B cell (primary cell): ENCODE results near the gene PIGM. TPM values are rescaled to one million over a fixed set of nuclear protein-coding genes. Genes with fewer than 3 reads are reported as not detected.

Experiments used
- ATAC-seq: fragments of 200-7000 bp; cut with Tn5 transposase; one replicate; pipeline ENCODE4 v1.10.0; 2021; ENCODE audit warnings: low read depth, mild to moderate bottlenecking, moderate number of reproducible peaks, moderate library complexity
- CTCF ChIA-PET: fragments of 350-600 bp; sonication (Branson Sonifier 250); formaldehyde crosslinking; loops from one replicate; lab custom pipeline; 2021; ENCODE audit warnings: antibody characterized with exemption, inconsistent platforms; lab: Charles Lee
- POLR2A ChIA-PET: fragments of 350-600 bp; sonication (Branson Sonifier 250); formaldehyde crosslinking; loops from one replicate; lab custom pipeline; 2021; ENCODE audit warnings: antibody characterized with exemption; lab: Charles Lee
- DNase-seq: peaks from one replicate; pipeline ENCODE4 v3.0.0; 2013
- H2AFZ ChIP-seq: 2 replicates; pipeline ENCODE4 v1.6.1; 2012; ENCODE audit warnings: mild to moderate bottlenecking, low read depth, low read length; ENCODE audit not compliant: insufficient read depth, poor library complexity, severe bottlenecking
- H3K27ac ChIP-seq, 2 donors: 1 replicate in 1 of 2; 2 replicates in 1 of 2; pipeline ENCODE4 v1.5.1; 2012 to 2013; ENCODE audit warnings: low read length in 2 of 2, mild to moderate bottlenecking in 2 of 2, moderate library complexity in 1 of 2
- H3K27me3 ChIP-seq, 4 experiments: fragments of 200-600 bp in 1 of 4; sonication (generic) in 1 of 4; replicated peaks in 1 of 4; 1 replicate in 2 of 4; 2 replicates in 2 of 4; pipeline versions ENCODE4 v1.6.1 to v1.7.0; 2013 to 2016; ENCODE audit warnings: low read length in 3 of 4, mild to moderate bottlenecking in 2 of 4, mixed read lengths in 1 of 4, moderate library complexity in 1 of 4; ENCODE audit not compliant: insufficient read depth in 4 of 4, control insufficient read depth in 3 of 4; ENCODE audit errors: control extremely low read depth in 1 of 4
- H3K36me3 ChIP-seq, 2 experiments: replicated peaks in 1 of 2; 1 replicate in 1 of 2; 2 replicates in 1 of 2; pipeline versions ENCODE4 v1.6.1 to v1.7.1; 2013; ENCODE audit warnings: low read length in 1 of 2; ENCODE audit not compliant: insufficient read depth in 2 of 2, control insufficient read depth in 1 of 2; ENCODE audit errors: control extremely low read depth in 1 of 2, extremely low read depth in 1 of 2
- H3K4me1 ChIP-seq, 2 donors: fragments of 200-600 bp in 1 of 2; sonication (generic) in 1 of 2; 1 replicate in 1 of 2; 2 replicates in 1 of 2; pipeline versions ENCODE4 v1.5.1 to v1.6.1; 2013 to 2017; ENCODE audit warnings: low read length in 2 of 2; ENCODE audit not compliant: control insufficient read depth in 2 of 2, insufficient read depth in 2 of 2
- H3K4me2 ChIP-seq: replicated peaks from 2 replicates; pipeline ENCODE3; 2012; ENCODE audit warnings: mild to moderate bottlenecking, low read depth, low read length; ENCODE audit not compliant: poor library complexity, severe bottlenecking
- H3K4me3 ChIP-seq, 5 experiments: fragments of 200-600 bp in 1 of 5; sonication (generic) in 1 of 5; 1 replicate in 3 of 5; 2 replicates in 2 of 5; pipeline versions ENCODE4 v1.5.1 to v1.7.0; 2011 to 2016; ENCODE audit warnings: low read length in 4 of 5, mild to moderate bottlenecking in 4 of 5, low read depth in 2 of 5, control low read depth in 1 of 5, moderate library complexity in 1 of 5; ENCODE audit not compliant: insufficient read depth in 1 of 5; ENCODE audit errors: control extremely low read depth in 1 of 5, extremely low read depth in 1 of 5
- H3K79me2 ChIP-seq: fragments of 200-600 bp; sonication (generic); one replicate; pipeline ENCODE4 v1.6.0; 2016; ENCODE audit warnings: low read length; ENCODE audit not compliant: control insufficient read depth, insufficient read depth
- H3K9ac ChIP-seq: fragments of 200-600 bp; sonication (generic); 2 replicates; pipeline ENCODE4 v1.6.1; 2017; ENCODE audit warnings: mild to moderate bottlenecking, low read length, moderate library complexity
- H3K9me3 ChIP-seq, 3 donors: one replicate each; pipeline versions ENCODE4 v1.6.1 to v1.7.1; 2013; ENCODE audit warnings: low read length in 2 of 3; ENCODE audit not compliant: control insufficient read depth in 2 of 3, insufficient read depth in 1 of 3; ENCODE audit errors: control extremely low read depth in 1 of 3
- H4K20me1 ChIP-seq: 2 replicates; pipeline ENCODE4 v1.6.0; 2012; ENCODE audit warnings: mild to moderate bottlenecking, low read length; ENCODE audit not compliant: insufficient read depth, control insufficient read depth, poor library complexity, severe bottlenecking
- H3K27ac Mint-ChIP-seq: one replicate; pipeline ENCODE4 v1.8.0; 2021; ENCODE audit warnings: mixed read lengths
- H3K27me3 Mint-ChIP-seq: one replicate; pipeline ENCODE4 v1.8.0; 2021; ENCODE audit warnings: mixed read lengths
- H3K4me1 Mint-ChIP-seq: one replicate; pipeline ENCODE4 v1.8.0; 2021; ENCODE audit warnings: mixed read lengths
- H3K4me3 Mint-ChIP-seq: one replicate; pipeline ENCODE4 v1.8.0; 2021; ENCODE audit warnings: mixed read lengths
- H3K9me3 Mint-ChIP-seq: one replicate; pipeline ENCODE4 v1.8.0; 2022; ENCODE audit warnings: mixed read lengths; ENCODE audit not compliant: insufficient read depth
- EZH2 ChIP-seq: IDR thresholded peaks from 2 replicates; pipeline ENCODE4 v1.6.1; 2012; ENCODE audit warnings: borderline replicate concordance, low read depth, mild to moderate bottlenecking, moderate library complexity, low read length; ENCODE audit not compliant: insufficient read depth, poor library complexity, severe bottlenecking
- WGBS: methylation state at CpG from one replicate; pipeline ENCODE4 v1.1.5; 2013; ENCODE audit warnings: missing lambda C conversion rate; ENCODE audit not compliant: insufficient coverage; 5-methylcytosine and 5-hydroxymethylcytosine counted together
- intact Hi-C: fragments of 100-400 bp; cut with micrococcal nuclease; formaldehyde crosslinking; loops from one replicate; pipeline ENCODE4 v1.10.0; 2022
- polyA plus RNA-seq: library from polyadenylated mRNA; depleted of rRNA; stranded (reverse); fragments of >200 nt; gene quantifications from 2 replicates; pipeline ENCODE4 v1.2.3, GENCODE V29; 2012
- total RNA-seq, 2 donors: library from RNA; stranded (reverse); fragments of 120-200 nt in 1 of 2; gene quantifications; 1 replicate in 1 of 2; 2 replicates in 1 of 2; pipeline versions ENCODE4 v1.2.3 to v1.2.4, GENCODE V29; 2013 to 2022
- TF ChIP-seq, protein P1 (sequence below): fragments of 200-600 bp; IDR thresholded peaks from one replicate; pipeline ENCODE4 v1.8.0; 2022; ENCODE audit warnings: antibody characterized with exemption, mild to moderate bottlenecking

Gene PIGM
- total and polyA plus RNA-seq, 2 donors (not counting 1 experiment from before 2014, with no cell fraction given) = 1.4 to 7.4 TPM

DNA sequence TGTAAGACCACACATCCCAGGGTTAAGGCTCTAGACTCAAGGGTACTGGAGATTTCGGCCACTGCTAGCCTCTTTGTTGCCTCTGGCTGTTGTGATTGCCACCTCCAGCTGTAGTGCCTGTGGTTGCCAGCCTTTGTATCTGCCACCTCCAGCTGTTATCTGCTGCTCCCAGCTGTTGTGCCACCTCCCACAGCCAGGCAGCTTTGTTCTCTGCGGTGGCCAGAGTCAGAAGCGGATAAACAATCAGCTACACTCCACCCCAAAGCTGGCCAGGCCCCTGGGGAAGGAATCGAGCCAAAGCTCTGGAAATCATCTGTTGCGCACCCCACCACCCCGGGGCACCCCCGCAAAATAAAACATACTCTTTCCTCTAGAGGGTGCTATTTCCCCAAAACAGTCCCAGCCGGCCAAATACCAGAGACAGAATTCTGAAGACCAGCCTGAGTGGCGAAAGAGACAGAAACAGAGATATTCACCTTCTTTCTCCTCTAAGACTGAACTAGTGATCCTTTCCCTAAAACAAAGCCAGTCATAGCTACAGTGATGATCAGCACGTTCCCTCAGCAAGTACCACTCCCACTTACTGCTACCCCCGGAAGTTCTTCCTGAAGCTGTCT, 14.8 kb upstream of the PIGM start:
- peaks cover 11 to 12% of the 10 kb centered on the region in 2 donors for H3K4me1 ChIP-seq
- H3K79me2 ChIP-seq = no peaks in the 10 kb centered on the region
- Mint-ChIP-seq H3K4me3 (peak overlapping the region; percentile 91), H3K4me1 (peaks cover 12% of the 10 kb centered on the region), H3K27ac (peak overlapping the region; percentile 17), H3K27me3 (peaks cover 25% of the 10 kb centered on the region), H3K9me3 (no peaks in the 10 kb centered on the region)
- DNase-seq (peak; percentile 73), ATAC-seq (peak; percentile 86)
- H3K9me3 ChIP-seq = no peaks in the 10 kb centered on the region
- intact Hi-C loops = loop anchor here (1.0 to 2.0 kb wide), 3 partner anchors 16 to 38 kb away; partner anchors contain the start of genes KCNJ10 and PIGM
- H3K27ac ChIP-seq = no peak overlapping the region
- TF ChIP-seq EZH2 = no peak
- TF ChIP-seq, protein P1, sequence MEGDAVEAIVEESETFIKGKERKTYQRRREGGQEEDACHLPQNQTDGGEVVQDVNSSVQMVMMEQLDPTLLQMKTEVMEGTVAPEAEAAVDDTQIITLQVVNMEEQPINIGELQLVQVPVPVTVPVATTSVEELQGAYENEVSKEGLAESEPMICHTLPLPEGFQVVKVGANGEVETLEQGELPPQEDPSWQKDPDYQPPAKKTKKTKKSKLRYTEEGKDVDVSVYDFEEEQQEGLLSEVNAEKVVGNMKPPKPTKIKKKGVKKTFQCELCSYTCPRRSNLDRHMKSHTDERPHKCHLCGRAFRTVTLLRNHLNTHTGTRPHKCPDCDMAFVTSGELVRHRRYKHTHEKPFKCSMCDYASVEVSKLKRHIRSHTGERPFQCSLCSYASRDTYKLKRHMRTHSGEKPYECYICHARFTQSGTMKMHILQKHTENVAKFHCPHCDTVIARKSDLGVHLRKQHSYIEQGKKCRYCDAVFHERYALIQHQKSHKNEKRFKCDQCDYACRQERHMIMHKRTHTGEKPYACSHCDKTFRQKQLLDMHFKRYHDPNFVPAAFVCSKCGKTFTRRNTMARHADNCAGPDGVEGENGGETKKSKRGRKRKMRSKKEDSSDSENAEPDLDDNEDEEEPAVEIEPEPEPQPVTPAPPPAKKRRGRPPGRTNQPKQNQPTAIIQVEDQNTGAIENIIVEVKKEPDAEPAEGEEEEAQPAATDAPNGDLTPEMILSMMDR = peak; percentile 82
- H2AFZ ChIP-seq = peak overlapping the region; percentile 72
- peak overlapping the region in 4 of 5 experiments; percentile 26 to 57 (median 53) for H3K4me3 ChIP-seq
- H3K27me3 ChIP-seq = peaks cover 0 to 10% (median 7%) of the 10 kb centered on the region in 4 experiments
- CTCF ChIA-PET = interaction anchor here (0.6 to 5.5 kb wide), 26 partner anchors 9 to 333 kb away, joined by 3 to 112 read pairs (median 6); partner anchors contain the start of genes IGSF8, KCNJ10, KCNJ9 and PEX19
- POLR2A ChIA-PET = no interaction called here
- H4K20me1 ChIP-seq = no peaks in the 10 kb centered on the region
- WGBS = 1% methylated on average over 10 of the region's 11 CpGs
- peak overlapping the region; percentile 51 for H3K9ac ChIP-seq
- no peaks in the 10 kb centered on the region for H3K36me3 ChIP-seq
- H3K4me2 ChIP-seq = peak overlapping the region; percentile 75

DNA sequence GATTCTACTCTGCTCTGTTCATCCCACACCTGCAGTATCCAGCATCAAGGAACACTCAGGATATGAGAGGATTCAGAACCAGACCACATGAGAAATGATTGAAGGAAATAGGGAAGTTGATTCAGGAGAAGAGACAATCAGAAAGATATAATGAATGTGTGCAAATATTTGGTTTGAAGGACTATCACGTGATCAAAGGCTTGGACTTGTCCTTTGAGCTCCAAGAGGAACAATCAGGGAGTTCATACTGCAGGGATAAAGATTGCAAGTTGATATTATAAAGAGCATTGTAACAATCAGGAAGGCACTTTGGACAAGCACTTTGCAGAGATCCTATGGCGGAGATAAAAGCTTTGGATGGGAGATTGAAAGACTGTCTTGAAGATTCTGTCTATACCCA, 13.9 kb upstream of the PIGM start:
- WGBS = 23% methylated on average over 1 of the region's 2 CpGs
- ATAC-seq (no peak), DNase-seq (no peak)
- H3K4me3 Mint-ChIP-seq = no peak overlapping the region
- Histone ChIP-seq H2AFZ (no peak overlapping the region), H3K9me3 (no peaks in the 10 kb centered on the region), H3K9ac (no peak overlapping the region), H4K20me1 (no peaks in the 10 kb centered on the region), H3K27ac (no peak overlapping the region), H3K4me2 (no peak overlapping the region), H3K4me3 (no peak overlapping the region), H3K27me3 (peaks cover 0 to 8% (median 6%) of the 10 kb centered on the region in 4 experiments), H3K36me3 (no peaks in the 10 kb centered on the region), H3K79me2 (no peaks in the 10 kb centered on the region), H3K4me1 (peaks cover 11 to 12% of the 10 kb centered on the region in 2 donors)
- intact Hi-C loops = loop anchor here (1.0 to 2.0 kb wide), 3 partner anchors 15 to 39 kb away; partner anchors contain the start of genes KCNJ10 and PIGM
- peaks cover 12% of the 10 kb centered on the region for H3K4me1 Mint-ChIP-seq
- ChIA-PET CTCF (interaction anchor here (0.6 to 5.5 kb wide), 18 partner anchors 8 to 334 kb away, joined by 3 to 112 read pairs (median 6); partner anchors contain the start of genes KCNJ9 and PIGM), POLR2A (no interaction called here)
- TF ChIP-seq, protein P1 = no peak
- no peak for TF ChIP-seq EZH2
- peaks cover 20% of the 10 kb centered on the region for H3K27me3 Mint-ChIP-seq
- H3K9me3 Mint-ChIP-seq = no peaks in the 10 kb centered on the region
- no peak overlapping the region for H3K27ac Mint-ChIP-seq
